HepG2 (cell line): ENCODE data around the gene DTX4. TPM values are rescaled to one million over a fixed set of nuclear protein-coding genes. Genes with fewer than 3 reads are reported as not detected.
A peak's percentile ranks its signal among the peaks of the same experiment; 100 is the strongest.

ENCODE experiments used
- ATAC-seq: fragments of 200-7000 bp; cut with Tn5 transposase; 3 replicates; pipeline ENCODE4 v1.9.1; 2020; ENCODE audit warnings: mild to moderate bottlenecking, moderate library complexity
- BruUV-seq: library from RNA; stranded (reverse); fragments of 400-500 nt; replicated peaks from 2 replicates; lab custom pipeline; 2021; lab: Mats Ljungman, UMichigan
- CTCF ChIA-PET: fragments of 300-600 bp; formaldehyde crosslinking; extraction: SDS; loops from one replicate; lab custom pipeline; 2021; ENCODE audit warnings: low total read pairs, inconsistent platforms, low intra/inter-chr PET ratio; lab: Yijun Ruan, JAX
- POLR2A ChIA-PET: fragments of 350-600 bp; sonication (Branson Sonifier 250); formaldehyde crosslinking; loops from one replicate; lab custom pipeline; 2020; ENCODE audit warnings: antibody characterized with exemption, inconsistent platforms; lab: Yijun Ruan, JAX
- DNase-seq: peaks from one replicate; pipeline ENCODE4 v3.0.0-alpha.2; 2015; ENCODE audit warnings: low spot score
- FAIRE-seq: peaks from 3 replicates; lab custom pipeline; 2011; peaks lifted over from hg19 to GRCh38; lab: Jason Lieb, UNC
- H2AFZ ChIP-seq: one replicate; pipeline ENCODE4 v1.6.1; 2011; ENCODE audit warnings: low read length, inconsistent platforms
- H3K27ac ChIP-seq: fragments of 300-600 bp; 3 replicates; pipeline ENCODE4 v1.8.0; 2011; ENCODE audit warnings: mixed run types, mild to moderate bottlenecking, mixed read lengths, low read length, inconsistent platforms; ENCODE audit not compliant: insufficient read depth; ENCODE audit errors: extremely low read length
- H3K27me3 ChIP-seq, 2 experiments: fragments of 200-600 bp in 1 of 2; 2 replicates in 1 of 2; 3 replicates in 1 of 2; pipeline versions ENCODE4 v1.6.0 to v1.8.0; 2011; ENCODE audit warnings: low read length in 2 of 2, mild to moderate bottlenecking in 2 of 2, moderate library complexity in 2 of 2, inconsistent platforms in 1 of 2; ENCODE audit not compliant: insufficient read depth in 2 of 2, control insufficient read depth in 1 of 2
- H3K36me3 ChIP-seq, 2 experiments: fragments of 200-600 bp in 1 of 2; replicated peaks in 1 of 2; 2 replicates in 1 of 2; 3 replicates in 1 of 2; pipeline versions ENCODE4 v1.5.1 to v1.8.0; 2011; ENCODE audit warnings: low read length in 2 of 2, inconsistent platforms in 1 of 2; ENCODE audit not compliant: insufficient read depth in 2 of 2, control insufficient read depth in 1 of 2
- H3K4me1 ChIP-seq: 2 replicates; pipeline ENCODE4 v1.5.1; 2012; ENCODE audit warnings: low read length, inconsistent platforms; ENCODE audit not compliant: insufficient read depth
- H3K4me2 ChIP-seq: 2 replicates; pipeline ENCODE4 v1.6.0; 2011; ENCODE audit warnings: low read depth, low read length, inconsistent platforms
- H3K4me3 ChIP-seq, 3 experiments: fragments of 200-600 bp in 1 of 3; sonication (generic), shearing (Covaris generic) in 1 of 3; replicated peaks in 1 of 3; 2 replicates each; pipeline ENCODE4 v1.5.1; 2011 to 2016; ENCODE audit warnings: low read length in 3 of 3, inconsistent platforms in 2 of 3, low read depth in 2 of 3, mild to moderate bottlenecking in 2 of 3, control low read depth in 1 of 3, mixed read lengths in 1 of 3; ENCODE audit not compliant: insufficient read depth in 1 of 3
- H3K79me2 ChIP-seq: one replicate; pipeline ENCODE4 v1.6.1; 2011; ENCODE audit warnings: low read length, inconsistent platforms; ENCODE audit not compliant: insufficient read depth
- H3K9ac ChIP-seq: 2 replicates; pipeline ENCODE4 v1.6.0; 2011; ENCODE audit warnings: mild to moderate bottlenecking, low read depth, low read length, inconsistent platforms; ENCODE audit not compliant: insufficient read depth
- H3K9me3 ChIP-seq: 2 replicates; pipeline ENCODE4 v1.5.1; 2012; ENCODE audit warnings: mild to moderate bottlenecking, low read length
- H4K20me1 ChIP-seq: 2 replicates; pipeline ENCODE4 v1.6.0; 2011; ENCODE audit warnings: inconsistent platforms, mild to moderate bottlenecking, low read length, moderate library complexity; ENCODE audit not compliant: insufficient read depth
- AGO2 ChIP-seq: fragments of 200-400 bp; formaldehyde crosslinking; optimal IDR thresholded peaks from 2 replicates; pipeline ENCODE3; 2017; ENCODE audit warnings: mild to moderate bottlenecking, low read depth, low read length, moderate library complexity
- ATF4 ChIP-seq, 2 experiments: fragments of 450-650 bp in 1 of 2; sonication (generic) in 1 of 2; formaldehyde crosslinking; IDR thresholded peaks; 2 replicates each; pipeline versions ENCODE4 v1.5.0 to v1.8.0; 2020 to 2022; ENCODE audit warnings: mild to moderate bottlenecking in 1 of 2, missing genetic modification reagents in 1 of 2
- MIXL1 ChIP-seq: IDR thresholded peaks from 2 replicates; pipeline ENCODE4 v1.6.1; 2016
- ZNF839 ChIP-seq: sonication (generic); formaldehyde crosslinking; IDR thresholded peaks from 2 replicates; pipeline ENCODE4 v1.4.0; 2020; ENCODE audit warnings: missing genetic modification reagents, mild to moderate bottlenecking, borderline replicate concordance
- WGBS: methylation state at CpG from one replicate; pipeline ENCODE4 v1.1.6; 2017; ENCODE audit warnings: low lambda C conversion rate; 5-methylcytosine and 5-hydroxymethylcytosine counted together
- in situ Hi-C: cut with HindIII; loops from 2 replicates; pipeline ENCODE4 v1.10.0; 2017; ENCODE audit warnings: low pct_unique_long_range_greater_than_20kb; ENCODE audit not compliant: extremely low pct_ligation_motif_present
- intact Hi-C: fragments of 100-400 bp; cut with micrococcal nuclease; formaldehyde crosslinking; loops from one replicate; pipeline ENCODE4 v1.10.0; 2022; ENCODE audit not compliant: unreplicated experiment
- polyA plus RNA-seq, 8 experiments: library from polyadenylated mRNA; depleted of rRNA in 3 of 8; stranded (reverse) in 7 of 8; unstranded in 1 of 8; fragments of >200 nt; fragmentation: Illumina TruSeq in 4 of 8; extraction: Trizol in 4 of 8; gene quantifications; 2 replicates each; pipeline versions ENCODE4 v1.2.1 to v1.2.3, GENCODE V29; 2011 to 2016; ENCODE audit warnings: low read depth in 4 of 8, missing spikeins in 1 of 8, mixed read lengths in 1 of 8; ENCODE audit not compliant: insufficient read depth in 1 of 8
- total RNA-seq, 5 experiments: library from RNA; depleted of rRNA; stranded (reverse); fragments of >200 nt; fragmentation: Illumina TruSeq; extraction: Trizol; gene quantifications; 2 replicates each; pipeline ENCODE4 v1.2.3, GENCODE V29; 2016; ENCODE audit warnings: low read depth in 1 of 5

DTX4 gene
- total and polyA plus RNA-seq, 2 of the 13 experiments (the other 11 are each of a cell fraction or from before 2014, with no cell fraction given) = 0.67 to 5.6 TPM

DNA sequence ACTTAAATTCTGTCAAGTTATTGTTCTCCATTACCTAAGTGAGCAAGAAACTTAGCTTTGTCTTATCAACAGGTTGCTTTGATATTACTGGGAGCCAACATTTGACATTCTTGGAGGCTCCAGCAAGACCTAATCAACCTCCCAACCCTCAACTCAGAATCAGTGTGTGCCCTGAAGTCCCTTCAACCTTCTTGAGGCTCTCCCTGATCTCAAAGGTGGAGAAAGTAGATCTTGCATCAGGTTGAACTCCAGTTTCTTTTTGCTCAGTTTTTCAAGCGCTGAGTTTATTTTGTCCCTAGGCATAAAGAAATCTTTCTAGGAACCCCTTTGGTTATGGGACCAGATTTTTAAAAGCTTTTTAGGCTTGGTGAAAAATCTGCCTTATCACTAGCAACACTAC lies 27.8 kb upstream of the DTX4 start:
- no peak for DNase-seq
- no TSS peak for BruUV-seq
- H4K20me1 ChIP-seq = no peaks in the 10 kb centered on the region
- H3K27ac ChIP-seq = no peak overlapping the region
- intact Hi-C loops (loop anchor here (10.0 kb wide), 1 partner anchor 61 kb away; no protein-coding TSS in a partner anchor), in situ Hi-C loops (no loop called here)
- H3K9me3 ChIP-seq = no peaks in the 10 kb centered on the region
- no peak for TF ChIP-seq MIXL1
- TF ChIP-seq ZNF839 (CRISPR knock-in tag) = no peak
- H3K9ac ChIP-seq = no peak overlapping the region
- H3K4me2 ChIP-seq = peak overlapping the region; percentile 79
- ChIA-PET CTCF (no interaction called here), POLR2A (no interaction called here)
- peaks cover 50% of the 10 kb centered on the region for H3K4me1 ChIP-seq
- H3K27me3 ChIP-seq = no peaks in the 10 kb centered on the region
- no peaks in the 10 kb centered on the region for H3K36me3 ChIP-seq
- no peak overlapping the region for H2AFZ ChIP-seq
- no peaks in the 10 kb centered on the region for H3K79me2 ChIP-seq
- H3K4me3 ChIP-seq = no peak overlapping the region
- WGBS = 88% methylated on average over 1 of the region's 1 CpG
- no peak for ATAC-seq
- no peak for FAIRE-seq

GRCh38 chr11:59144579-59145345 lies 27.2 kb upstream of the DTX4 start:
- CTCF ChIA-PET = no interaction called here
- ATAC-seq (no peak), FAIRE-seq (no peak), DNase-seq (no peak)
- Histone ChIP-seq H3K9me3 (no peaks in the 10 kb centered on the region), H3K4me1 (peaks cover 50% of the 10 kb centered on the region), H3K36me3 (no peaks in the 10 kb centered on the region), H3K27me3 (no peaks in the 10 kb centered on the region), H3K9ac (no peak overlapping the region), H3K4me2 (no peak overlapping the region), H3K4me3 (no peak overlapping the region), H2AFZ (no peak overlapping the region), H4K20me1 (no peaks in the 10 kb centered on the region), H3K27ac (no peak overlapping the region), H3K79me2 (no peaks in the 10 kb centered on the region)
- in situ Hi-C loops = no loop called here
- intact Hi-C loops = loop anchor here (10.0 kb wide), 1 partner anchor 60 kb away; no protein-coding TSS in a partner anchor
- POLR2A ChIA-PET = no interaction called here
- BruUV-seq = no TSS peak
- peak; percentile 36 for TF ChIP-seq AGO2
- no peak for TF ChIP-seq ATF4 (CRISPR knock-in tag; IDR thresholded peaks at IDR 0.05)
- WGBS = 97% methylated on average over 39 of the region's 39 CpGs
